HS-5 (cell line): ENCODE results near the gene PHACTR3.
"Not testable (repeated sequence)": the region's sequence is repeated elsewhere in the genome, so short reads cannot be mapped to it uniquely, and the experiment has no call there.

Experiments
- DNase-seq: peaks from one replicate; pipeline ENCODE4 v3.0.0-alpha.2; 2012; ENCODE audit warnings: low read depth

The PHACTR3 gene

DNA sequence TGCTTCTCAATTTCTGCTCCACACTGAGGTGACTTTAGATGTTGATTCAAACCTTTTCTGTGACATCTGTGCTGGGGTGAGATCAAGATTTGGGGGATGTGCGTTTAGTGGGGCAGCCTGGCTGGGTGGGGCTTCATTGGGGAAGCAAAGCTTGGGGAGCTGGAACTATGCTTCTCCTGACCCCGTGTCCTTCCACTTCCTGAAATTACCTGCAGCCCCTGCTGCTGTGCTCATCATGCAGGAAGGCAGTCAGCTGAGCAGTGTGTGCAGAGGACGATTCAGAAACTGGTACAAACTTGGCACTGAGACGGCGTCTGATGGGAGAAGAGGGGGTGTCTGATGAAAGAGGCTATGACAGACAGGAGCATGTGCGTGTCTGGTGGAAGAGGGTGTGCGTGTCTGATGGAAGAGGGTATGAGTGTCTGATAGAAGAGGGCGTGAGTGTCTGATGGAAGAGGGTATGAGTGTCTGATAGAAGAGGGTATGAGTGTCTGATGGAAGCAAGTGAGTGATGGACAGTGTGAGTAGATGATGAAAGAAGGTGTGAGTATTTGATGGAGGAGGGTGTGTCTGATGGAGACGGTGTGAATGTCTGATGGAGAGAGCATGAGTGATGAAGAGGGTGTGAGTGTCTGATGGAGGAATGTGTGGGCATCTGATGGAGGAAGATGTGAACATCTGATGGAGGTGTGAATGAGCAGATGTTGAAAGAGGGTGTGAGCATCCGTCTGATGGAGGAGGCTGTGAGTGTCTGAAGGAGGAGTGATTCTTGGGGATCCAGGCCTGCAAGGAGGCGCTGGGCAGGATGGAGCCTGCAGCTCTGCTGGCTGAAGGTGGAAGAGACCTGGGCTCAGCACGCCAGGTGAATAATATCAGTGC lies 225.7 kb downstream of the PHACTR3 start:
- DNase-seq, result no peak

DNA sequence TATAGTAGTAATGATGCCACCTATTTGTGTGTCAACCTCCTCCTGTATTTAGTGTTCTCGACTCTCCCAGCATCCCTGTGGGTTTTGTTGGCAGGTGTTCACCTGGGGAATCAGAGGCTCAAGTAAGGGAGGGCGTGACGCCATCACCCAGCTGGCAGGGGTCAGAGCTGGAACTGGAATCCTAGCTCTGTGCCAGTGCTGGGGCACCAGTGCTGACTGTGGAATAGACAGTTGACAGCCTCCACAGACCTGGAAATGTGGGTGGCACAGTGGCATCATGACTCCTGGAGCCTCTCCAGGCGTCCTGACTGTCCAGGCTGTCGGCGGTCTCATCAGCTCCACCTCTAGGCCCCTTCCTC lies 226.3 kb downstream of the PHACTR3 start:
- DNase-seq, result no peak

DNA sequence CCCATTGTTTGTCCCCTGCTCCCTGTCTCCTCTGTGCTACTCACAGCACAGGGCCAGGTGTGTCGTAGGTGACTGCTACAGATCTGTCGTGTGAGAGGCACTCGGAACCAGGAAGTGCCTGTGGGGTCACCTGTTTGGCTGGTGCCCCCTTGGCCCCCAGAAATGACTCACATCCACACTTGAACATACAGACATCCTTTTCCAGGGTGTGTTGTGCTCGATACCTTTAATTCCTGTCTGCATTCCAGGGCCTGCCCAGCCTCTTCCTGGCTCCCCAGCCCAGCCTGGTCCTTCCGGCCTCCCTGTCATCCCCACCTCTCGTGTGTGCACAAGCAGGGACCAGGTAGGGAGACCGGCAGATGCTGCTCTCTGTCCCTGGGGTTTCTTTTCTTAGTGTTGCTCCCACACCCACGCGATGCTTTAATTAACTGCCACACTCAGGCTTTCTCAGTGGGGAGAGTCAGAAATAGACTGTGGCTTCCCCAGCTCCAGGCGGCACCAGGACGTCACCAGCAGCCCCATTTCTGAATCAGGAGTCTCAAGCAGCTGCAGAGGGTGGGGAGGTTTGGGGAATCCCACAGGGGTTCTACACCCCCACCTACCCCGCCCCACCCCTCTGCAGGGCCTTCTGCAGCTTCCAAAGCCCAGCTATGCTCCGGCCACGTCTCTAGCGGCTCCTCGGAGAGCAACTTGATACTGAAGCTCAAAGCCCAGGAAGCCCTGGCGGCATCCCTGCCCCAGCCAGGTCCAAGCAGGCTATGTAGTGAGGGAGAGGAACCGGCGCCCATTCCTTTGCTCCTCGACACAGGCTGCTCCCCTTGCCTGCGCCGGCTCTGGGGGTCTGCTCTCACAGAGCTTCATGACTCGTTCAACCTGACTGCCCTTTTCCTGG lies 226.9 kb downstream of the PHACTR3 start:
- no peak for DNase-seq

DNA sequence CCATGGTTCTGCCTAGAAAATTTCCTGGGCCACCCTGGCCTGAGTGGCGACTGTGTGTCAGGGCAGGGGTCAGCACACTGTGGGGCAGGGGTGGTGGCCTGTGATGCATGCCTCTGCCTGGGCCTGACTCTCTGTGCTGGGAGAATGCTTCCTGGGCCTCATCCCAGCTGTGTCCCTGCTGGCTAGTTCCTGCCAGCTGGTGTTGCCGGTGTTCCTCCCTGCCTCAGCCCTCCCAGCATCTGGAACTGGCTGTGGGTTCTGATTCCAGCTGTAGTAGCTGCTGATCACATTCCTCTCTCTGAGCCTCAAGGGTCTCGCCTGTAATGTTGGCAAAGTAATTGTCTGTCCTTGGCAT lies 227.6 kb downstream of the PHACTR3 start:
- DNase-seq, result no peak

DNA sequence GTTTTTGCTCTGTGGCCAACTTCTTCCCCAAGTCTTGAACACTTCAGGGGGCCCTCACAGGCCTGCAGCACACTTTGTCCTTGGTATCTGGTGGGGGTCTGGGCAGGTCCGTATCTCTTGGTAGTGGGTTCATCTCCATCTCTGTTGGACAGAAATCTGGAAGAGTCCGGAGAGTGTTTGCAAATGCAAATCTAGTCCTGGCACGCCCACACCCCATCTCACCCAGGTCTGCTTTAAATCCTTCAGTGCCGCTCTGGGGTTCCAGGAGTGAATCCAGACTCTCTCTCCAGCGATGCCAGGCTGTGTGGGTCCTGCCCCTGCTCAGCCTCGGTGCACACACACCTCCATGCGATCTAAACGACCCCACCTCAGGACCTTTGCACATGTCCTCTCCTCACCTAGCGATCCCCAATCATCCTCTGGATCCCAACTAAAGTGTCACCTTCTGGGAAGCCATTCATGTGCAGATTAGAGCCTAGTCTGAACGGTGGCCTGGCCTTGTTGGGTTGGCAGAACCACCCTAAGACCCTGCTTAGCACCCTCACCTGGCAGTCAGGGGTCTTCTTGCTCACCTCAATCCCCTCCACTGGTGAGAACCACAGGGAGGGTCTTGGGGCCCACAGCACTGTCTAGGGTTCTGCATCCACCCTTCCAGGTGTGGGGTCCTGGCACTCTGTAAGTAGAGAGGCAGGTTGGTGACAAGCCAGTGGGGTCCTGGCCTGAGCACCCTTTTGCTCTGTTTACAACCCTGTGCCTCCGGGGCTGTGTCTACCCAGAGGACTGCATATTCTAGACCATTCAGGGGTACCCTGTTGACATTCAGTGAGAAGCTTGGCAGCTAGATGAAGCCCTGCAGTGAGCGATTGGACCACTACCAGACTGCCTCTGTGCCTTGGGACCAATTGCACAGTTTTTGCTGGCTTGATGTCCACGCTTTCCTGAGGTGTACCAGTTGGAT lies 228.3 kb downstream of the PHACTR3 start:
- DNase-seq, result no peak

DNA sequence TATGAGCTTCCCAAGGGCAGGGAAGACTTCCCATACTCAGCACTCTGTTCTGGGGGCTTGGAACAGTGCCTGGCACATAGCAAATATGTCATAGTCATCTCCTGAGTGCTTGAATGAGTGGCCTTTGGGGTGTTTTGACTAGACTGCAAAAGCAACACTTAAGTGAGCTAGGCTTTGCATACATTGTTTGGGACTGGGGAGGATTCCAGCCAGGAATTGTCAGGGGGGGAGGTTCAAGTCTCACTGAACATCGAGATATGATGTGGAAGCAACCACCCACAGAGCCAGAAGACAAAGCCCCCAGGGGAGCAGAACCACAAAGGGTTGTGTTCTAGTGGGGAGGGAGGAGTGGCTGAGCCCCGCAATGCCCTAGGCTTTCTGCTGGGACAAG lies 230.7 kb downstream of the PHACTR3 start:
- DNase-seq, result no peak

DNA sequence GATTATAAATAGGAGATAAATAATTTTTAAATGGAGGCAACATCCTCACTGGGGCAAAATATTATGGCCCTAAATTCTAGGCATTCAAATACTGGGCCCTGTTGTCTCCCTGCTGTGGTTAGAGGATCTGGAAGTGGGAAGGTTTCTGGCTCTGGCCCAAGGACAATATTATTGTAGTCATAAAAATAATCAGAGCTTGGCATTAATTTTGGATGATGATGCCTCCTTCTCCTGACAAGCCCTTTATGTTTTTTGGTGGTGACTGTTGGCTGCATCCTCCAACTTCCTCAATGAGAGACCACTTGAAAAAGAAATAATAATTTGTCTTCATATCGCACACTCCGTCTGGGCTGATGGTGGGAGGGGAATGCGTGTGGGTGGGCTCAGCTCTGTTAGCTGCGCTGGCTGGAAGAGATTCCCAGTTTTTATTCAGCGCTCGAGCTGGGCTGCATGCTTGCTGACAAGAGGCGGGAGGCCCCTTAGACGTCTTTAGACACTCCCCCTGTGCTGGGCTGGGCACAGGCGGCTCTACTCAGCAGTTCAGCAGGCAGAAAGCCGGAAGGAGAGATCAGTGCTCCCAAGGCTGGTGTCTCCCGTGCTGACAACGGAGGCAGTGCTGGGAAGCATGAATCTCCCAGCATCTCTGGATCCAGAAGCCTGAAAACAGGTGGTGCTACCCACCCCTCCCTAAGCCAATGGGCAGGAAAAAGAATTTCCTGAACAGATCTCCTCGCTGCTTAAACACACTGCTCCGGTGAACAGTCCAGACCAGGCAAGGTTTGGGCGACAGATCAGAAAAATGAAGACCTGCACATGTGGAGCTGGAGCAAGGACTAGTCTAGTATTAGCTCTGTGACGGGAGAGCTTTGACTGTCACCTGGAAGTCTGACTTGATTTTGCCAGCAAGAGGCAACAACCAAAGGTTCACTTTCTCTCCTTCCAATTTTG lies 231.4 kb downstream of the PHACTR3 start:
- DNase-seq, result no peak

DNA sequence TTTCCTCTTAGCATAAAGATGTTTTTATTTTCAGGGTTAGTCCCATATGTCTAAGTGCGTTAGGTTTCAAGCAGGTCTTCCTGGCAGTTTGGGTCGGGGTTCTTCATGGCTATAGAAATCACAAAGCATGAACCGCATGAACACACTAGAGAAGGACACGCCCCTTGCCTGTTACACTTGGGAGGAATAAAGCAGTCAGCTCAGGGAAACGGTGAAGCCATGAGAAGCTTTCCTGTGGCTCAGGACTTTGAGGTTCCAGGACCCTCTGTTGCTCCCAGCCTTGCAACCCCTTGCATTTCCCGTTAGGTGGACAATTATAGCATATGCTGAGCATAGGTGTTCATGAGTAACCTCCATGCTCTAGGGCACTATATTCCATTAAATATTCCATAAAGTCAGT lies 232.4 kb downstream of the PHACTR3 start:
- DNase-seq, result no peak

DNA sequence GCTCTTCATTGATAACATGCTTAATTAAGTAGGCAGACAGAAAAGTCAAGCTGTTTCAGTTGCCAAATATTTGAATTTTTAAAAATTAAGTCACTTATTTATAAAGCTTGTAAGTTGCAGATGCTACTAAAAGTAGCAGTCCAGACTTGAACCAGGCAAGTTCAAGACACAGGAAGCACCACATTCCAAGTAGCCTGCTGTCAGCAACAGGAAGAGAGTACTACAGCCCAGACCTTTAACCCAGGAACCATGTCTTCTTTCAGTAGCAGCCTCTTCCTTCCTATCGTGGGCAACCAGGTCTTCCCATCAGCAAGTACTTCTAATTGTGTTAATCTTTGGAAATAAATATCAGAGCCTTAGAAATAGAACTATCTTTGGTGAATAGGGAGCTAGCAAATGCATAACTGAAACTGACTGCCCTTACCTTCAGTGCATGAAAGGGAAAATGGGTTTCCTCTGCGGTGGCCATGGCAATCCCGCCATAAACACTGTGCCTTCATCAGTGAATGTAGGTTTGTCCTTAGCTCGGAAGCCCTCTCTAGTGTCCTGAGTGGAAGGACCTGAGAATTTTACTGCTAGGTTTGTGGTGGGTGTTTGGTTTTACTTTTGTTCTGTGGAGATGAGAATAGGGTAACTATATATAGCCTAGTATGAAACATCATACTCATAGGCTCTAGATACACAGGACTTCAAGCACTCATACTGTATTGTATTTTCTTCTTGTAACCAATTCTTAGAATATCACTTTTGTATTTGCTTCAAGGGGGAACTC lies 233.5 kb downstream of the PHACTR3 start:
- no peak for DNase-seq

DNA sequence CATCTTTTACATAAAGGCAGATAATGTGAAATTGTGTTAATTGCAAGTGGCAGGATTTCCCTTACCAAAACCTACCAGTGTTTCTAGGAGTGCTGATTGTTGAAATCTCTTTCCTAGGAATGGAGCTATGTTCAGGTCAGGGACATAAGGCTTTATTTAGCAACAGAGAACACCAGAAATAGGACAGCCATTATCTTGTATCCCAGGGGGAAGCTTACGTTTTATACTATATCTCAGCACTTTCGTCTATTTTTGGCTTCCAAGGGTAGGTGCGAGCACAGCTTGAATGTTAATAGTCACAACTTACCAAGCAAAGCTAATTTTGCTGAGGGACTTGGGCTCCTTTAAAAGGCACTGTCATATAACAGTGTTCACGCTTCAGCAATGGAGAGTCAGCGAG lies 235.1 kb downstream of the PHACTR3 start:
- no peak for DNase-seq

DNA sequence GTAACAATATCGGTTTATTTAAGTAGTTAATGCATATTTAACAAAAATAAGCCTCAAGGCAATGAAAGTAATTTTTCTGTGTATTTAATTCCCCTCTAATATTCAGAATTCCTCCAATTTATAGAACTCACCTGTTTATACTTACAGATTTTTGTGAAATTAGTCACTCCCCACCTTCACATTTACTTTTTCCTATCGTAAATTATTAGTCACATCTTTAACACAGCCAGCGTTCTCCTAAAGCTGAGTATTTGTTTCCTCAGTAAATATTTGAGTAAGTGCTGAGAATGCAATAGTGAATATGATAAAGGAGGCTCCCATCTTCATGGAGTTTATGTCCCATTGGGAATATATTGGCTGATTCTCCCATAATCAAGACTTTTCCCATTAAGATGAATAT lies 241.1 kb downstream of the PHACTR3 start:
- no peak for DNase-seq

DNA sequence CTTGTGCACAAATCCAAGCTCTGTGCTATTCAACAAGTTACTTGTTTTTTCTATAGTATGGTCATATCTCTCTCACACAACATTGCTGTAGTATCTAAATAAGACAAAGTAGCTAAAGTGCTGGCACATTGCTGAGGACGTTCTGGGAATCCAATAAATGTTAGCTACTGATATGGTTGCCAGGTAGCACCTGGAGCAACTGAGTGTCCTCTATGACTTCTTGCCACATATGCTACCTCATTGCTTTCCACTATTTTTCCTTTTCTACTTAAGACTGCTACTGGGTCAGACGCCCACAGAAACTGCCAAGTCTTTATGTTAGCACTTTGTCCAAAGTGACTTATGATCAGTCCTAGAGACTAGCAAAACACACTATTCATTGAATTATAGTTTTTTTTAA lies 243.8 kb downstream of the PHACTR3 start:
- DNase-seq, result no peak

DNA sequence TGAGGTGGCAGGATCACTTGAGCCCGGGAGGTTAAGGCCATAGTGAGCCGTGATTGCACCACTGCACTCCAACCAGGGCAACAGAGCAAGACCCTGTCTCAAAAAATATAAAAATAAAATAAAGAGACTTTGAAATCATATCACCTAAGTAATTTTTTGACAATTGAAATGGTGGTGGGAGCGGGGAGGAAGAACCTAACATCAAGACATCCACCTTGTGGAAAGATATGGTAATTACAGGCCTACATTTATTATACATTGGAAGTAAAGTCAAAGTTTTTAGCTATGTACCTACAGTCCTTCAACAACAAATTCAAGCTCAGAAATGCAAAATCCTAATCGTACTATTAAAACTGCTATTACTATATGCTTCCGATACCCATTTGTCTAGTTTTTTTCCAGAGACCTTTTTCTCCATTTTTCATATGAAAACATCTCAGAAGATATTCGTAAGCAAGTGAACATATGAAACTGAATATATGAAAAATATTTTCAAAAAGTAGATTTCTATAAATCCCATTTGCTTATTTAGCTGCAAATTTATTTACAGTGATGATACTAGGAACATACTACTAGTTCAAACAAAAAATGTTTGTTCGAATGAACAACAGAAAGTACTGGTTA lies 245.8 kb downstream of the PHACTR3 start:
- DNase-seq, result peak; percentile 9

DNA sequence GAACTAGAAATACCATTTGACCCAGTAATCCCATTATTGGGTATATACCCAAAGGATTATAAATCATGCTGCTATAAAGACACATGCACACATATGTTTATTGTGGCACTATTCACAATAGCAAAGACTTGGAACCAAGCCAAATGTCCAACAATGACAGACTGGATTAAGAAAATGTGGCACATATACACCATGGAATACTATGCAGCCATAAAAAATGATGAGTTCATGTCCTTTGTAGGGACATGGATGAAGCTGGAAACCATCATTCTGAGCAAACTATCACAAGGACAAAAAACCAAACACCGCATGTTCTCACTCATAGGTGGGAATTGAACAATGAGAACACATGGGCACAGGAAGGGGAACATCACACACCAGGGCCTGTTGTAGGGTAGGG lies 252.2 kb downstream of the PHACTR3 start:
- DNase-seq, result not testable (repeated sequence)

DNA sequence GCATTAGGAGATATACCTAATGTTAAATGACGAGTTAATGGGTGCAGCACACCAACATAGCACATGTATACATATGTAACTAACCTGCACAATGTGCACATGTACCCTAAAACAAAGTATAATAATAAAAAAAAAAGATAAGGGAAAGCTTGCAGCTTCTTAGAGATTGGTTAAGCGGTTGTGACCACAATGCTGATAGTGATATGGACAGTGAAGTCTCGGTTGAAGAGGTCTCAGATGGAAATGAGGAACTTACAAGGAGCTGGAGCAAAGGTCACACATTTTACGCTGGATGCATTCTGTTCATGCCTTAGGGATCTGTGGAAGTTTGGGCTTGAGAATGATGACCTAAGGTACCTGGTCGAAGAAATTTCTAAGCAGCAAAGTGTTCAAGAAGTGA lies 252.6 kb downstream of the PHACTR3 start:
- DNase-seq, result not testable (repeated sequence)

DNA sequence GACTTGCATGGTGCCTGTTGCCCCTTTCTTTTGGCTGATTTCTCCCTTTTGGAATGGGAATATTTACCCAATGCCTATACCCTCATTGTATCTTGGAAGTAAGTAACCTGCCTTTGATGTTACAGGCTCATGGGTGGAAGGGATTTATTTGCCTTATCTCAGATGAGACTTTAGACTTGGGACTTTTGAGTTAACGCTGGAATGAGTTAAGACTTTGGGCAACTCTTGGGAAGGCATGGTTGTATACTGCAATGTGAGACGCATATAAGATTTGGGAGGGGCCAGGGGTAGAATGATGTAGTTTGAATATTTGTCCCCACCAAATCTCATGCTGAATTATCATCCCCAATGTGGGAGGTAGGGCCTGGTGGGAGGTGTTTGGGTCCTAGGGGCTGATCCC lies 253.6 kb downstream of the PHACTR3 start:
- no peak for DNase-seq

DNA sequence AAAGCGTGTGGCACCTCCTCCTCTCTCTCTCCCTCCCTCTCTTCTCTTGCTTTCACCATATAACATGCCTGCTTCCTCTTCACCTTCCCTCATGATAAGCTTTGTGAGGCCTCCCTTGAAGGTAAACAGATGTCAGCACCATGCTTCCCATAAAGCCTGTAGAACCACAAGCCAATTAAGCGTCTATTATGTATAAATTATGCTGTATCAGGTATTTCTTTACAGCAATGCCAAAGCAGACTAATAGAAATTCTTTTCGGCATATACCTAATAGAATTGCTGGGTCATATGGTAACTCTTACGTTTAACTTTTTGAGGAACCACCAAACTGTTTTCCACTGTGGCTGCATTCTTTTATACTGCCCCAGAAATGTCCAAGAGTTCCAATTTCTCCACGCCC lies 254.1 kb downstream of the PHACTR3 start:
- DNase-seq, result no peak

DNA sequence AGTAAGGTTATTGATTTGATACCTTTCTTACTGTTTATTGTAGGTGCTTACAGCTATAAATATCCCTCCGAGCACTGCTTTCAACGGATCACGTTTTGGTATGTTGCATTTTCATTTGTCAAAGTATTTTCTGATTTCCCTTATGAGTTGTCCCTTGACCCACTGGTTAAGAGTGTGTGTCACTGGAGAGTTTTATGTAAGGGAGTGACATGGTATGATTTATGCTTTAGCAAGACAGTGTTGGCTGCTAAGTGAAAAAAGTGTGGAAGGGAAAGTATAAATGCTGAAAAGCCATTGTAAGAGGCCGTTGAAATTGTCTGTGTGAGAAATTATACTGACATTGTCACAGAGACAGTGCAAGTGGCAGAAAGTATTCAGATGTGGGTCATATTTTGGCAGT lies 257.1 kb downstream of the PHACTR3 start:
- no peak for DNase-seq

DNA sequence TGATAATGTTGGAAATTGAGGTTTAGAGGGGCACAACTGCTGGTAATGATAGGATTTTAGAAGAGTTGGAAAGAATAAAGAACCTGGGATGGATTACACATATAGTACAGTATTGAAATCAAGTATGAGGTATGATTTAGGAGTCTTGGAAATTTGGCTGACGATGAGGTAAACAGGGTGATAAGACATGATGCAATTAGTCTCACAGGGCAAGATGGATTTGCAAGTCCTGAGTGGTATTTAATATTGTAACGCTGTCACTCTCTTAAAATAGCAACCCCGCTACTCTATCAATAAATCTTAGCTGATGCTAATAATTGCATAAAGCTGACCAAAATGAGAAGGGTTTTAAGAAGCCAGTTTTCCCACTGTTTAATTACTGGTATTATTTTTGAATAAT lies 258.7 kb downstream of the PHACTR3 start:
- no peak for DNase-seq

DNA sequence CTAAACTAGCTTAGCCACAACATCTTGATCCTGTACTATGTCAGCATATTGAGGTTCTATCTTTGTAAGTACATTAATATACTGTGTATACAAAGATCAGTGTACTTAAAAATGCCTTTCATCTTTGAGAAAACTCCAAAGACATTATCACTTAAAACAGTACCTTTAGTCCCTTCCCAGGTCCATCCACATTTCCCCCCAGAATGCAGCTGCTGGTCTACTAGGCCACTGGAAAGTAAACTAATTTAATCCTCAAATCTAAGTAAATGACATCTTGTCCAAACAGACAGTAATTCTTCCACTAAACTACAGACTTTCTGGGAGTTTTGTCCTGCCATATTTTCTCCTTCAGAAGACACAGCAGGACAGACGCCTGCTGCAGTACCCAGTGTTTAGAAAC lies 260.4 kb downstream of the PHACTR3 start:
- no peak for DNase-seq
